ENCODE results near the gene PLCB3. TPM values are rescaled to one million over a fixed set of nuclear protein-coding genes. Genes with fewer than 3 reads are reported as not detected.

The PLCB3 gene
- total and polyA plus RNA-seq, 2 donors (not counting 1 experiment from before 2014, with no cell fraction given): 17.2 to 37.2 TPM

DNA sequence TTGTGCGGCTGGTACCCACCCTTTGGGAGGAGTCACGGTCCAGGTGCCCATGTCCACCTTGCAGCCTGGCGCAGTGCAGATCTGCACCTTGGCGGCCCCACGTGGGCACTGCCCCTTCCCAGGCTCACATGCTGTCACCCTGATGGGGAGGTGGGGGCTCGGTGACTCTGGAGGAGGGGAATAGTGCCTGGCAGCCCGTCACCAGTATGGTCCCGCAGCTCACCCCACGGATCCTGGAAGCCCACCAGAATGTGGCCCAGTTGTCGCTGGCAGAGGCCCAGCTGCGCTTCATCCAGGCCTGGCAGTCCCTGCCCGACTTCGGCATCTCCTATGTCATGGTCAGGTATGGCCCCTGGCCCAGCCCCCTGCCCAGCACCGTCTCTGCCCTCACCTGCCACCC is 30.5 kb upstream of the PLCB3 start:
- no peak overlapping the region for H3K27ac ChIP-seq (ENCODE audit: insufficient read depth, low read length)
- H3K79me2 ChIP-seq (ENCODE audit: control insufficient read depth, insufficient read depth, low read length): no peaks in the 10 kb centered on the region
- H3K4me1 ChIP-seq (ENCODE audit: control insufficient read depth, extremely low read depth, insufficient read depth, low read length): peaks cover 3% of the 10 kb centered on the region
- H3K4me3 ChIP-seq (replicated peaks in 1 of 4; ENCODE audit: control extremely low read depth in 1 of 4, insufficient read depth in 1 of 4, low read depth in 3 of 4, low read length in 4 of 4): no peak overlapping the region
- H2AFZ ChIP-seq (ENCODE audit: low read length): no peak overlapping the region
- no peaks in the 10 kb centered on the region for H4K20me1 ChIP-seq (ENCODE audit: control insufficient read depth, extremely low read depth, insufficient read depth, low read length)
- no peaks in the 10 kb centered on the region for H3K27me3 ChIP-seq (ENCODE audit: control insufficient read depth, insufficient read depth, low read length)
- H3K4me2 ChIP-seq (ENCODE audit: extremely low read depth, insufficient read depth, low read length): no peak overlapping the region
- TF ChIP-seq CTCF (conservative IDR thresholded peaks at IDR 0.05 in 1 of 2, IDR thresholded peaks at IDR 0.05 in 1 of 2; ENCODE audit: low read depth in 1 of 2, low read length in 2 of 2): no peak
- TF ChIP-seq EZH2 (IDR thresholded peaks at IDR 0.05; ENCODE audit: low read length, missing control alignments): no peak
- no peaks in the 10 kb centered on the region for H3K9me3 ChIP-seq (ENCODE audit: control insufficient read depth, insufficient read depth, low read depth, low read length)
- H3K9ac ChIP-seq (ENCODE audit: insufficient read depth, low read length): no peak overlapping the region
- DNase-seq (ENCODE audit: low read depth in 2 of 2): no peak
- peaks cover 14% of the 10 kb centered on the region for H3K36me3 ChIP-seq (ENCODE audit: control insufficient read depth, insufficient read depth, low read length)

GRCh38 chr11:64222651-64223000 is 28.7 kb upstream of the PLCB3 start:
- no peak for TF ChIP-seq CTCF (conservative IDR thresholded peaks at IDR 0.05 in 1 of 2, IDR thresholded peaks at IDR 0.05 in 1 of 2; ENCODE audit: low read depth in 1 of 2, low read length in 2 of 2)
- TF ChIP-seq EZH2 (IDR thresholded peaks at IDR 0.05; ENCODE audit: low read length, missing control alignments): no peak
- no peak for DNase-seq (ENCODE audit: low read depth in 2 of 2)

DNA sequence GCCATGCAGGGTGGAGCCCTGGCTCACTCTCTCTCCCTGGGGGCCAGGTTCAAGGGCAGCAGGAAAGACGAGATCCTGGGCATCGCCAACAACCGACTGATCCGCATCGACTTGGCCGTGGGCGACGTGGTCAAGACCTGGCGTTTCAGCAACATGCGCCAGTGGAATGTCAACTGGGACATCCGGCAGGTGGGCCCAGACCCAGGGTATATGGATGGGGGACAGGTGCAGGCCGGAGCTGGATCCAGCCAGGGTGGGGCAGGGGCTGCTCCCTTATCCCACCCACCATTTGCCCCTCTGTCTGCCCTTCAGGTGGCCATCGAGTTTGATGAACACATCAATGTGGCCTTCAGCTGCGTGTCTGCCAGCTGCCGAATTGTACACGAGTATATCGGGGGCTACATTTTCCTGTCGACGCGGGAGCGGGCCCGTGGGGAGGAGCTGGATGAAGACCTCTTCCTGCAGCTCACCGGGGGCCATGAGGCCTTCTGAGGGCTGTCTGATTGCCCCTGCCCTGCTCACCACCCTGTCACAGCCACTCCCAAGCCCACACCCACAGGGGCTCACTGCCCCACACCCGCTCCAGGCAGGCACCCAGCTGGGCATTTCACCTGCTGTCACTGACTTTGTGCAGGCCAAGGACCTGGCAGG is 28.2 kb upstream of the PLCB3 start:
- Histone ChIP-seq H3K36me3 (ENCODE audit: control insufficient read depth, insufficient read depth, low read length) (peaks cover 14% of the 10 kb centered on the region), H3K27me3 (ENCODE audit: control insufficient read depth, insufficient read depth, low read length) (no peaks in the 10 kb centered on the region), H2AFZ (ENCODE audit: low read length) (no peak overlapping the region), H4K20me1 (ENCODE audit: control insufficient read depth, extremely low read depth, insufficient read depth, low read length) (no peaks in the 10 kb centered on the region), H3K27ac (ENCODE audit: insufficient read depth, low read length) (no peak overlapping the region), H3K4me3 (replicated peaks in 1 of 4; ENCODE audit: control extremely low read depth in 1 of 4, insufficient read depth in 1 of 4, low read depth in 3 of 4, low read length in 4 of 4) (no peak overlapping the region), H3K4me2 (ENCODE audit: extremely low read depth, insufficient read depth, low read length) (no peak overlapping the region), H3K79me2 (ENCODE audit: control insufficient read depth, insufficient read depth, low read length) (peaks cover 8% of the 10 kb centered on the region), H3K9ac (ENCODE audit: insufficient read depth, low read length) (no peak overlapping the region), H3K9me3 (ENCODE audit: control insufficient read depth, insufficient read depth, low read depth, low read length) (no peaks in the 10 kb centered on the region), H3K4me1 (ENCODE audit: control insufficient read depth, extremely low read depth, insufficient read depth, low read length) (peaks cover 8% of the 10 kb centered on the region)
- DNase-seq (ENCODE audit: low read depth in 2 of 2): no peak
- TF ChIP-seq EZH2 (IDR thresholded peaks at IDR 0.05; ENCODE audit: low read length, missing control alignments) (no peak), CTCF (conservative IDR thresholded peaks at IDR 0.05 in 1 of 2, IDR thresholded peaks at IDR 0.05 in 1 of 2; ENCODE audit: low read depth in 1 of 2, low read length in 2 of 2) (no peak)

More at GRCh38 chr11:64222651-64223000, 28.7 kb upstream of the PLCB3 start:
- Histone ChIP-seq H3K4me2 (ENCODE audit: extremely low read depth, insufficient read depth, low read length) (no peak overlapping the region), H3K9ac (ENCODE audit: insufficient read depth, low read length) (no peak overlapping the region), H3K79me2 (ENCODE audit: control insufficient read depth, insufficient read depth, low read length) (peaks cover 8% of the 10 kb centered on the region), H3K27me3 (ENCODE audit: control insufficient read depth, insufficient read depth, low read length) (no peaks in the 10 kb centered on the region), H2AFZ (ENCODE audit: low read length) (no peak overlapping the region), H3K27ac (ENCODE audit: insufficient read depth, low read length) (no peak overlapping the region), H3K4me3 (replicated peaks in 1 of 4; ENCODE audit: control extremely low read depth in 1 of 4, insufficient read depth in 1 of 4, low read depth in 3 of 4, low read length in 4 of 4) (no peak overlapping the region), H3K4me1 (ENCODE audit: control insufficient read depth, extremely low read depth, insufficient read depth, low read length) (peaks cover 7% of the 10 kb centered on the region), H3K9me3 (ENCODE audit: control insufficient read depth, insufficient read depth, low read depth, low read length) (no peaks in the 10 kb centered on the region), H4K20me1 (ENCODE audit: control insufficient read depth, extremely low read depth, insufficient read depth, low read length) (no peaks in the 10 kb centered on the region), H3K36me3 (ENCODE audit: control insufficient read depth, insufficient read depth, low read length) (peaks cover 14% of the 10 kb centered on the region)

Measured in fibroblast of lung (primary cell).